K562 (cell line): ENCODE measurements around the gene DMD. TPM values are rescaled to one million over a fixed set of nuclear protein-coding genes. Genes with fewer than 3 reads are reported as not detected.

Experiments
- ATAC-seq: fragments of 200-7000 bp; cut with Tn5 transposase; 3 replicates; pipeline ENCODE4 v1.9.1; 2020; ENCODE audit warnings: moderate library complexity
- BruUV-seq: library from RNA; stranded (reverse); fragments of 400-500 nt; replicated peaks from 2 replicates; lab custom pipeline; 2021; lab: Mats Ljungman, UMichigan
- CTCF ChIA-PET: fragments of 300-600 bp; formaldehyde crosslinking; extraction: SDS; loops from one replicate; lab custom pipeline; 2021; ENCODE audit warnings: low intra/inter-chr PET ratio; lab: Yijun Ruan, JAX
- POLR2A ChIA-PET: fragments of 300-600, 350-650 bp; sonication (Branson Sonifier 250); formaldehyde crosslinking; extraction: SDS; loops from one replicate; lab custom pipeline; 2021; ENCODE audit warnings: antibody characterized with exemption, inconsistent platforms; lab: Yijun Ruan, JAX
- DNase-seq, 4 experiments: peaks; one replicate each; pipeline versions ENCODE4 v3.0.0 to v3.0.0-alpha.2; 2011 to 2018; ENCODE audit warnings: low spot score in 3 of 4, mixed read lengths in 3 of 4; ENCODE audit errors: extremely low read depth in 1 of 4
- FAIRE-seq: peaks from 2 replicates; lab custom pipeline; 2011; peaks lifted over from hg19 to GRCh38; lab: Jason Lieb, UNC
- H2AFZ ChIP-seq: 2 replicates; pipeline ENCODE4 v1.6.0; 2011; ENCODE audit warnings: low read depth, low read length, control low read depth, inconsistent platforms
- H3K27ac ChIP-seq: fragments of 200-600 bp; 3 replicates; pipeline ENCODE4 v1.8.0; 2011; ENCODE audit warnings: low read depth, mild to moderate bottlenecking, control low read depth, inconsistent platforms, low read length, moderate library complexity, mixed read lengths; ENCODE audit errors: extremely low read depth
- H3K27me3 ChIP-seq, 2 experiments: fragments of 300-600 bp in 1 of 2; 2 replicates in 1 of 2; 3 replicates in 1 of 2; pipeline versions ENCODE4 v1.6.0 to v1.8.0; 2011; ENCODE audit warnings: inconsistent platforms in 2 of 2, low read length in 2 of 2, mild to moderate bottlenecking in 1 of 2, mixed read lengths in 1 of 2, moderate library complexity in 1 of 2; ENCODE audit not compliant: control insufficient read depth in 2 of 2, insufficient read depth in 2 of 2
- H3K36me3 ChIP-seq: fragments of 300-600 bp; 3 replicates; pipeline ENCODE4 v1.8.0; 2011; ENCODE audit warnings: mild to moderate bottlenecking, low read length, inconsistent platforms; ENCODE audit not compliant: control insufficient read depth, insufficient read depth
- H3K4me1 ChIP-seq, 2 experiments: fragments of 200-600 bp in 1 of 2; replicated peaks in 1 of 2; 2 replicates in 1 of 2; 3 replicates in 1 of 2; pipeline versions ENCODE4 v1.5.1 to v1.8.0; 2011; ENCODE audit warnings: inconsistent platforms in 2 of 2, low read length in 2 of 2, mild to moderate bottlenecking in 1 of 2, mixed read lengths in 1 of 2, moderate library complexity in 1 of 2; ENCODE audit not compliant: control insufficient read depth in 2 of 2, insufficient read depth in 2 of 2
- H3K4me2 ChIP-seq: 2 replicates; pipeline ENCODE4 v1.6.1; 2011; ENCODE audit warnings: low read length, control low read depth, inconsistent platforms, mixed read lengths; ENCODE audit not compliant: insufficient read depth
- H3K4me3 ChIP-seq: fragments of 200-600 bp; sonication (generic), shearing (Covaris generic); 2 replicates; pipeline ENCODE4 v1.5.1; 2016; ENCODE audit warnings: control low read depth, inconsistent platforms
- H3K79me2 ChIP-seq: fragments of 200-600 bp; 3 replicates; pipeline ENCODE4 v1.8.0; 2011; ENCODE audit warnings: low read length, inconsistent platforms; ENCODE audit not compliant: control insufficient read depth, insufficient read depth
- H3K9ac ChIP-seq, 2 experiments: 2 replicates each; pipeline versions ENCODE4 v1.6.0 to v1.6.1; 2011; ENCODE audit warnings: low read depth in 2 of 2, low read length in 2 of 2, control low read depth in 1 of 2, inconsistent platforms in 1 of 2, mild to moderate bottlenecking in 1 of 2, mixed read lengths in 1 of 2; ENCODE audit not compliant: insufficient read depth in 1 of 2
- H3K9me1 ChIP-seq: one replicate; pipeline ENCODE4 v1.6.0; 2011; ENCODE audit warnings: inconsistent platforms, mild to moderate bottlenecking, low read length, moderate library complexity; ENCODE audit not compliant: control insufficient read depth, insufficient read depth
- H3K9me3 ChIP-seq: replicated peaks from 2 replicates; pipeline ENCODE4 v1.5.1; 2011; ENCODE audit warnings: low read depth, low read length, inconsistent platforms; ENCODE audit not compliant: control insufficient read depth, insufficient read depth
- H4K20me1 ChIP-seq: replicated peaks from 2 replicates; pipeline ENCODE4 v1.6.1; 2011; ENCODE audit warnings: low read length, inconsistent platforms, mixed read lengths; ENCODE audit not compliant: control insufficient read depth, insufficient read depth
- MAZ ChIP-seq, 2 experiments: fragments of 450-650 bp in 1 of 2; sonication (generic) in 1 of 2; formaldehyde crosslinking; IDR thresholded peaks in 1 of 2; conservative IDR thresholded peaks in 1 of 2; 2 replicates each; pipeline versions ENCODE4 v1.4.0 to v1.5.0; 2020; ENCODE audit warnings: mild to moderate bottlenecking in 1 of 2, missing genetic modification reagents in 1 of 2
- SPI1 ChIP-seq: IDR thresholded peaks from 2 replicates; pipeline ENCODE4 v1.6.1; 2011; ENCODE audit warnings: low read depth, low read length, control low read depth, borderline replicate concordance
- ZNF197 ChIP-seq: fragments of 200-800 bp; sonication (Bioruptor generic); IDR thresholded peaks from 2 replicates; pipeline ENCODE4 v1.6.1; 2016; ENCODE audit warnings: low read depth, missing genetic modification characterization, missing compliant biosample characterization
- WGBS: fragments of 100-300 bp; shearing (Covaris generic); methylation state at CpG from one replicate; pipeline ENCODE4 v1.1.6; 2016; ENCODE audit warnings: low coverage, mixed read lengths; ENCODE audit not compliant: insufficient coverage; ENCODE audit errors: missing lambda C conversion rate; 5-methylcytosine and 5-hydroxymethylcytosine counted together
- in situ Hi-C: fragments of 300-500 bp; cut with MboI; formaldehyde crosslinking; loops from 4 replicates; pipeline ENCODE4 v1.15.0; 2018; ENCODE audit warnings: inconsistent platforms, mixed read lengths
- intact Hi-C: fragments of 100-400 bp; cut with micrococcal nuclease; formaldehyde crosslinking; loops from 2 replicates; pipeline ENCODE4 v1.14.2; 2022
- polyA plus RNA-seq, 8 experiments: library from polyadenylated mRNA; depleted of rRNA in 4 of 8; stranded (reverse) in 5 of 8; unstranded in 3 of 8; fragments of >200 nt; fragmentation: Nextera tagmentation in 2 of 8; fragmentation: Illumina TruSeq in 1 of 8; extraction: Ambion mirVana in 2 of 8; extraction: Trizol in 1 of 8; gene quantifications; 2 replicates each; pipeline versions ENCODE4 v1.2.1 to v1.2.3, GENCODE V29; 2011 to 2014; ENCODE audit warnings: inconsistent platforms in 1 of 8, missing spikeins in 1 of 8
- total RNA-seq, 7 experiments: library from RNA; depleted of rRNA in 6 of 7; stranded (reverse); fragments of >200 nt in 6 of 7; fragmentation: Illumina TruSeq in 2 of 7; extraction: Trizol in 2 of 7; gene quantifications; 2 replicates each; pipeline versions ENCODE4 v1.2.1 to v1.2.3, GENCODE V29; 2011 to 2021; ENCODE audit warnings: low replicate concordance in 1 of 7
- TF ChIP-seq, protein P1 (sequence below), 3 experiments: fragments of 200-800 bp in 1 of 3; fragments of 250-450 bp in 1 of 3; fragments of 450-650 bp in 1 of 3; sonication (Bioruptor Pico) in 1 of 3; sonication (Bioruptor generic) in 1 of 3; formaldehyde crosslinking in 1 of 3; IDR thresholded peaks; 2 replicates each; pipeline versions ENCODE4 v1.6.1 to v1.8.0; 2016 to 2022; ENCODE audit warnings: mild to moderate bottlenecking in 2 of 3, missing genetic modification characterization in 2 of 3, missing compliant biosample characterization in 1 of 3, moderate library complexity in 1 of 3
- TF ChIP-seq, protein P2 (sequence below): sonication (generic); formaldehyde crosslinking; IDR thresholded peaks from 2 replicates; pipeline ENCODE4 v1.9.0; 2022; ENCODE audit warnings: mild to moderate bottlenecking, missing genetic modification reagents

The DMD gene
- total and polyA plus RNA-seq, 9 of the 15 experiments (the other 6 are each of a cell fraction or from before 2014, with no cell fraction given), result 3.8 to 20.4 (median 11.4) TPM

DNA sequence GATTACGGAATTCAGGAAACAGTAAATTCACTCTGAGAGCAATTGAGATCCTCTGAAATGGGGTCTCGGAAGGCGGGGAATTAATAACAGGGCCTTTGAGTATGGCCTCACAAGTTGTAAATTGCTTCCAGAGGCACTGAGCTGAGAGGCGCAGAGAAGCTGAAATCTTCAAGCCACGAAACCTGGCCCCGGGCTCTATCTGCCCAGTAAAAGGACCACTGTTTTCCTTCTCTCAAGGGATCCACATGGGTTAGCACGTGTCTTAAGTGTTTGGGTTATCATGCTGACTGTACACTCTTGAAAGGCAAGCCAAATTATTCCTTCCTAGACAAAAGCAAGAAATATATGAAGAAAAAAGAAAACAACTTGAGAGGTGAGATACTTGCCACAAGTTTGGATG, 1126.6 kb downstream of the DMD start:
- no peak overlapping the region for H3K4me3 ChIP-seq
- FAIRE-seq, result no peak
- no peak overlapping the region for H3K9ac ChIP-seq
- H3K4me1 ChIP-seq, result no peaks in the 10 kb centered on the region
- POLR2A ChIA-PET, result no interaction called here
- H3K36me3 ChIP-seq, result no peaks in the 10 kb centered on the region
- H3K27ac ChIP-seq, result no peak overlapping the region
- DNase-seq, result no peak
- no peaks in the 10 kb centered on the region for H3K27me3 ChIP-seq
- no peak overlapping the region for H2AFZ ChIP-seq
- H4K20me1 ChIP-seq, result no peaks in the 10 kb centered on the region
- no peaks in the 10 kb centered on the region for H3K9me1 ChIP-seq
- H3K4me2 ChIP-seq, result no peak overlapping the region
- intact Hi-C loops, result no loop called here
- H3K79me2 ChIP-seq, result no peaks in the 10 kb centered on the region
- TF ChIP-seq, protein P1, sequence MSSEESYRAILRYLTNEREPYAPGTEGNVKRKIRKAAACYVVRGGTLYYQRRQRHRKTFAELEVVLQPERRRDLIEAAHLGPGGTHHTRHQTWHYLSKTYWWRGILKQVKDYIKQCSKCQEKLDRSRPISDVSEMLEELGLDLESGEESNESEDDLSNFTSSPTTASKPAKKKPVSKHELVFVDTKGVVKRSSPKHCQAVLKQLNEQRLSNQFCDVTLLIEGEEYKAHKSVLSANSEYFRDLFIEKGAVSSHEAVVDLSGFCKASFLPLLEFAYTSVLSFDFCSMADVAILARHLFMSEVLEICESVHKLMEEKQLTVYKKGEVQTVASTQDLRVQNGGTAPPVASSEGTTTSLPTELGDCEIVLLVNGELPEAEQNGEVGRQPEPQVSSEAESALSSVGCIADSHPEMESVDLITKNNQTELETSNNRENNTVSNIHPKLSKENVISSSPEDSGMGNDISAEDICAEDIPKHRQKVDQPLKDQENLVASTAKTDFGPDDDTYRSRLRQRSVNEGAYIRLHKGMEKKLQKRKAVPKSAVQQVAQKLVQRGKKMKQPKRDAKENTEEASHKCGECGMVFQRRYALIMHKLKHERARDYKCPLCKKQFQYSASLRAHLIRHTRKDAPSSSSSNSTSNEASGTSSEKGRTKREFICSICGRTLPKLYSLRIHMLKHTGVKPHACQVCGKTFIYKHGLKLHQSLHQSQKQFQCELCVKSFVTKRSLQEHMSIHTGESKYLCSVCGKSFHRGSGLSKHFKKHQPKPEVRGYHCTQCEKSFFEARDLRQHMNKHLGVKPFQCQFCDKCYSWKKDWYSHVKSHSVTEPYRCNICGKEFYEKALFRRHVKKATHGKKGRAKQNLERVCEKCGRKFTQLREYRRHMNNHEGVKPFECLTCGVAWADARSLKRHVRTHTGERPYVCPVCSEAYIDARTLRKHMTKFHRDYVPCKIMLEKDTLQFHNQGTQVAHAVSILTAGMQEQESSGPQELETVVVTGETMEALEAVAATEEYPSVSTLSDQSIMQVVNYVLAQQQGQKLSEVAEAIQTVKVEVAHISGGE (CRISPR knock-in tag; IDR thresholded peaks at IDR 0.05), result no peak
- TF ChIP-seq ZNF197 (no peak), MAZ (CRISPR knock-in tag; conservative IDR thresholded peaks at IDR 0.05 in 1 of 2, IDR thresholded peaks at IDR 0.05 in 1 of 2) (no peak), SPI1 (no peak)
- TF ChIP-seq, protein P2, sequence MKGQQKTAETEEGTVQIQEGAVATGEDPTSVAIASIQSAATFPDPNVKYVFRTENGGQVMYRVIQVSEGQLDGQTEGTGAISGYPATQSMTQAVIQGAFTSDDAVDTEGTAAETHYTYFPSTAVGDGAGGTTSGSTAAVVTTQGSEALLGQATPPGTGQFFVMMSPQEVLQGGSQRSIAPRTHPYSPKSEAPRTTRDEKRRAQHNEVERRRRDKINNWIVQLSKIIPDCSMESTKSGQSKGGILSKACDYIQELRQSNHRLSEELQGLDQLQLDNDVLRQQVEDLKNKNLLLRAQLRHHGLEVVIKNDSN, result no peak
- TF ChIP-seq, all 486 proteins: peak for 0
- in situ Hi-C loops, result no loop called here
- BruUV-seq, result no TSS peak
- WGBS, result 2% methylated on average over 7 of the region's 7 CpGs
- H3K9me3 ChIP-seq, result no peaks in the 10 kb centered on the region
- no peak for ATAC-seq
- CTCF ChIA-PET, result no interaction called here
